Stimulated activated CD4-positive, alpha-beta T cell treated with anti-CD3 and anti-CD28 coated beads, Interleukin-15, amount 100 ng/mL, for 24 hours (primary cell): ENCODE measurements around the gene ADAMTS2.

Experiments
- DNase-seq: peaks from one replicate; pipeline ENCODE4 v3.0.0-alpha.2; 2020

ADAMTS2 gene

GRCh38 chr5:179343021-179343718 is 2.1 kb downstream of the ADAMTS2 start:
- no peak for DNase-seq

GRCh38 chr5:179342577-179342976 is 2.7 kb downstream of the ADAMTS2 start:
- DNase-seq: no peak

- DNase-seq: no peak
These were observed 4.8 kb downstream of the ADAMTS2 start for GRCh38 chr5:179340465-179340864.

GRCh38 chr5:179339996-179340395 is 5.3 kb downstream of the ADAMTS2 start:
- DNase-seq: no peak

DNA sequence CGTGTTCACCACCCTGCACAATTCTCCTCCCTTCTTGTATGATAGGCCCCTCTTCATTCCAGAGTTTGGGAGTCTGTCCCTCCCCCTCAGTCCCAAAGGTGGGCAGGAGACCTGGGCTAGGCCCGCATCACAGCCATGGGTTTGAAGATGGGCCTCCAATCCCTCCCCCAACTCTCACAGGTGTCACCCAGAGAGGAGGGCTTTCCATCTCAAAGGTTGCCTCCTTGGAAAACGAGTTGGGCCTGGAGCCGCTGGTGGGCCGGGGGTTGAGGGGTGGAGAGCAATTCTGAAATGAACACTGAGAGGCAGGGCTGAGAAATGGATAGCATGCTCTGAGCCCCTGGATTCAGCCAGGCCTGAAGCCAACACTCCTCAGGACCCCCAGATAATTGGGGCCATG is 6.2 kb downstream of the ADAMTS2 start:
- no peak for DNase-seq

DNA sequence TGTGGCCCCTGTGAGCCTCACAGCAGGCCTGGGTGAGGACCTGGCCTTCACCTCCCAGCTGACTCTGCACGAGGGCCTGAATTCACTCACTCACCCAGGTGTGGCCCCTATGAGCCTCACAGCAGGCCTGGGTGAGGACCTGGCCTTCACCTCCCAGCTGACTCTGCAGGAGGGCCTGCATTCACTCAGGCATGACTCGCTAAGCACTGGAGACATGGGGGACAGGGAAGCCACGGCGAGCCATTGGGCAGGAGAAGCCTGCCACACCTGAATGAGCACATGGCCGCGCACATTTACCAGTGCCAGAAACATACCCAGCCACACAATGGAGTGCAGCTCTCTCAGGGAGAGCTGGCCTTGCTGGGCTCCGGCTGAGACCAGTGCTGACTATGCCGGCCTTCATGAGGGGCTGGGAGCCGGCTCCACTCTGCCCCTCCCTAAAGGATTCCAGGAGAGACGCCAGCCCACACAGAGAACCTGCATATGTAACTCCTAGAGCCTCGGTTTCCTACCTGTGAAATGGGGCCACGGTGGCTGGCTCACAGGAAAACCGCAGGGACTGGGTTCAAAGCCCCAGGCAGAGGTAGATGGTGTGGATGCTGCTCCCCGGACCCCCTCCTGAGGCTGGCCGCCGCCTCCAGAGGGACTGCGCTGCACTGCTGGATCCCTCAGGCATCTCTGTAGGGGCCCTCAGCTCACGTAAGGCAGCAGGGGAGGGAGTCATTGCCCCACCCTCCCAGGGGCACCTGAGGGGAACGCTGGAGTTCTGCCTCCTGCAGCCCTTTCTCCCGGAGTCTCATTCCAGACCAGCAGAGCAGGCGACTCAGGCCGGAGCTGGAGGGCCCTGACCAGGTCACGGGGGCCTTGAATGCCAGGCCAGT is 7.2 kb downstream of the ADAMTS2 start:
- DNase-seq: no peak

DNA sequence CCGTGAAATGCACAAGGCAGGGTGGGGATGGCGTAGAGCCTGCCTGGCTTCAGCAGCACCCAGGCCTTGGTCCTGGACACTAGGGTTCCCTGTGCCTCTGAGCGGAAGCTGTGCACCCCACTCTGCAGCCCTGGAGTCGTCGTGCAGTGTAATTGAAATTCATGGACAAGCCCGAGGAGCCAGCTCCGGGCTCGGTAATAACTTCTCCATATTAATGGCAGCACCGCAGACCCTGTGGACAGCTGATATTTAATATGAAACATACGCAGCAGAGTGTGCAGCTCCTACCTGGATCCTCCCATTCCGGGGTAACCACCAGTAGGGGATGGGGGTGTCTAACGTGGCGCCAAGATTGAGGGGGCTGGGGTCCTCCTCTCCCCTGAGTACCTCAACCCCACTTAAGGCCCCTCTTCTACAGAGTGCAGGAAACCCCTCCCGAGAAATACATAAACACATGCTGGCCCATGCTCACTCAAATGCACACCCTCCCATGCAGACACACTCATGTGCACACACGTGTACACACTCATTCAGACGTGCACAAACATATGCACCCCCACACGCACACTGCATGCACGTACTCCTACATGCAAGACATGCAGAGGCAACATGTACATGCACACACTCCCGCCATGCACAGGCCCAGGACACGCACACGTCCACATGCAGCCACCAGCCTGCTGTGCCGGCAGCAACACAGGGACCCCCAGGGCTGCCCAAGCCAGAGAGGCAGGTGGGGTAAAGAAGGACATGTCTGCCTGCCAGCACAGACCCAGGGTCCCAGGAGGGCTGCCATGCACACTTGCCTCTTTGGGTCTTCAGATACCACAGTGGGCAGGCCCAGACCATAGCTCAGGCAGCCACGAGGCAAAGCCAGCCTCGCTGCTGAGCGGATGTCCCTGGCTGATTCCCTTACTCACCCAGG is 8.1 kb downstream of the ADAMTS2 start:
- no peak for DNase-seq

DNA sequence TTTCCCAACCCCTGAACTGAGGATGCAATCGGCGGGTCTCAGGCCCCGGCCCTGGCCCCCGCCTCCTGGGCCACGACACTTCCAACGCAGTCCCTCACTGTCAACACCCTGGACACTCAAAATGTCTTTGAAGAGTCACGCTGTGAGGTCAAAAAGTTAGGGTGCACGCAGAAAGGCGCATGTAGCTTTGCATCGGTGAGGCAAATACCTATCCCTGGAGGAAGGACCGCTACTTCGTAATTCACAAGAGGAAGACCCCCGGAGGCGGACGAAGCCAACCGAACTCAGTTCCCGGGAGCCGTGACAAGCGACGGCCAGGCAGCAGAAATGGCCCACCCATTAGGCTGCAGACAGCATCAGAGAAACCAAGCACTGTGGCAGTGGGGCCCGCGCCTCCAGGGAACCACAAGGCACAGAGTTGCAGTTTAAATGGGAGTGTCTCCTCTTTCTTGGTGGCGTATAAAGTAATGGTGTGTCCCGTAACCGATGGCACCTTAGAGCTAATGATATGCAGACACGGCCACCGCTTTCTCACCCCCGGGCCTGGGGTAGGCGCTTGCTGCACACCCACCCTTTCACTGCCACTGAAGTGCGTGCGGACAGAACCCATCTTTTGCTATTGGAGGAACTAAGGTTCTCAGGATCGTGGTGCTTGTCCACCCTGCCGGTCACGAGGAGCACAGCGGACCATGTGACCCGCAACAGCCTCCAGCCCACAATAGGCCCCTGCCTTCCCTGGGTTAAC is 9.0 kb downstream of the ADAMTS2 start:
- no peak for DNase-seq

DNA sequence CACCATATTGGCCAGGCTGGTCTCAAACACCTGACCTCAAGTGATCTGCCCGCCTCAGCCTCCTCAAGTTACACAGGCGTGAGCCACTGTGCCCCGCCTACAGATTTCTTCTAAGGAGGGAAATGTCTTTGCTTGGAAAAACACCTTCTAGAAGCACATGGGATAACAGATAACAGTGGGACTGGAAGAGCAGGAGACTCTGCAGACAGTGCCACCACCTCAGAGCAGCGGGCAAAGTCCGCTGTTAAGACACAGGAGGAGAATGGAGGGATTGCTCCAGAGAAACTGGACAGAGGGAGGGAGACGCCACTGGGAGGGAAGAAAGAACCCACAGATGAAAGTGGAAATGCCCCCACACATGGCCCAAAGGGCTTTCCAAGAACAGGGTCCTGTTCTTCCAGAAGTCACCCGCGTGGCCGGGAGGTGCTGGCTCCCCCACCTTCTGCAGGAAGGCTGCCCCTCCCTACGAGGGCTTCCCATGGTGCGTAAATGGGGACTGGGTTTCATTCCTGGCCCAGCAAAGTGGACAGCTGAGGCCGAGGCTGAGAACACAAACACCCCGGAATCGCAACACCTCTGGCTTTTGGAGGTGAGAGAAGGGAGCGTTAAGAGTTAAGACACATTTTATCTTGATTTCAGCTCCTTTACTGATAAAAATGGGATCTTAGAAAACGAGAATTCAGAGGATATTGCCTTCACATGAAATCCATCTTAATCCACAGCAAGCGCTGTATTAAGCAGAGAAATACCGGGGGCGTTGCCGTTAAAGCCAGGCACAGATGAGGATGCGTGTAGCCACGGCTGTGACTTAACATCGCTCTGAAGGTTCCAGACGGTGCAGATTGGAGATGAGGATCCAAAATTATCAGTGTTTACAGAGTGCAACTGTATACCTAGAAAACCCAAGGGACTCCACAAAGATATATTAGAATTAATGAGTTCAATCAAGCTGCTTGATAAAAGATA is 11.2 kb downstream of the ADAMTS2 start:
- no peak for DNase-seq

DNA sequence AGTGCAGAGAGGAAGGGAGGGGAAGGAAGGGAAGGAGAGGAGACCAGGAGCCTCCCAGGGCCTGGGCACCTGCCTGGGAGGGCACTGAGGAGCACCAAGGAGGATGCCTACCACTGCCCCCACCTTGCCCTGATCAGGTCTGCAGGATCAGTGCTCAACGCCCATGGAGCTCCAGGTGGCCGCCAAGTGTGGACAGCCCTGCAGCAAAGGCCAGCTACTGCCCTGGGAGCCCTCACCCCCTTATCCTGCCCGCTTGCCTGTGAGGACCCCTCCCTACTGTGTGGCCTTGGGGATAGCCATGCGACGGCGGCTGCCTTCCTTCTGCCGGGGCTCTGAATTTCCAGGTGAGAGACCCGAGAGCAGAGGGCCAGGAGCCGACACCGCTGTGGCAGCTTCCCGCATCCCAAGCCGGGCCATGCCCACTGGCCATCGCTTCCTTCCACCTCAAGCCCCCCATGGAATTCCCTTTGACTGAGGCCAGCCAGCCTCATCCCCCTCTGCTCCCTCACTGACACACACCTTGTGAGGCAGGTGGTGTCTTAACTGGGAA is 12.4 kb downstream of the ADAMTS2 start:
- no peak for DNase-seq

- DNase-seq: no peak
These were observed 13.5 kb downstream of the ADAMTS2 start for GRCh38 chr5:179331591-179332375.

DNA sequence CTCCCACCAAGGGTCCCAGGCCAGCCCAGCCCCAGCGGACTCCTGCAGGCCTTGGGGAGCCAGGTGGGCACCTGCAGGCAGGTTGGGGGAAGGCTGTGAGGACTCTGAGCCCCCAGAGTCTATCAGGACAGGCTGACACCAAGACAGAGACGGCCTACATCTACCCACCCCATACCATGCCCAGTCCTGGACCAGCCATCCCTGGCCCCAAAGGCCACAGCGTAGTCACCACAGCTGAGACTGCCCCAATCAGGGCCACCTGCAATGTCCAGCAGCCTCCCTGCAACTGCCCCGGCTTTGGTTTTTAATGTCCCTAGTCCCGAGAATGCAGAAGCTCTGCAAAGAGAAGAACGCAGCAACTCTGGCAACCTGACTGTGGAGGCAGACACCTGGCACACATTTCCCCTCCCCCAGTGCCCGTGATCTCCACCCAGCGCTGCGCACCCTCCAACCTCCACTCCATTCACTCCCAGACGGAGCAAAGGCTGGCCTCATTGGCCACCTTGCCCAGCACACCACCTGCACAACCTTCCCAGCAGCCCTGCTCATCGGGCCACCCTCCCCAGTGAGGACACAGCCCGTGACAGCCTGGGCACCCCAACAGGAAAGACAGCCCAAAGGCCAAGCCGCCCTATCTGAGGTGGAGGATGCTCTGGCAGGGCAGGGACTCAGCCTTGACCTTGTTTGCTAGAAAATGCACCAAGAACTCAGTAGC is 14.9 kb downstream of the ADAMTS2 start:
- DNase-seq: no peak

GRCh38 chr5:179328291-179328690 is 17.0 kb downstream of the ADAMTS2 start:
- DNase-seq: no peak

GRCh38 chr5:179327021-179327735 is 18.1 kb downstream of the ADAMTS2 start:
- DNase-seq: no peak

DNA sequence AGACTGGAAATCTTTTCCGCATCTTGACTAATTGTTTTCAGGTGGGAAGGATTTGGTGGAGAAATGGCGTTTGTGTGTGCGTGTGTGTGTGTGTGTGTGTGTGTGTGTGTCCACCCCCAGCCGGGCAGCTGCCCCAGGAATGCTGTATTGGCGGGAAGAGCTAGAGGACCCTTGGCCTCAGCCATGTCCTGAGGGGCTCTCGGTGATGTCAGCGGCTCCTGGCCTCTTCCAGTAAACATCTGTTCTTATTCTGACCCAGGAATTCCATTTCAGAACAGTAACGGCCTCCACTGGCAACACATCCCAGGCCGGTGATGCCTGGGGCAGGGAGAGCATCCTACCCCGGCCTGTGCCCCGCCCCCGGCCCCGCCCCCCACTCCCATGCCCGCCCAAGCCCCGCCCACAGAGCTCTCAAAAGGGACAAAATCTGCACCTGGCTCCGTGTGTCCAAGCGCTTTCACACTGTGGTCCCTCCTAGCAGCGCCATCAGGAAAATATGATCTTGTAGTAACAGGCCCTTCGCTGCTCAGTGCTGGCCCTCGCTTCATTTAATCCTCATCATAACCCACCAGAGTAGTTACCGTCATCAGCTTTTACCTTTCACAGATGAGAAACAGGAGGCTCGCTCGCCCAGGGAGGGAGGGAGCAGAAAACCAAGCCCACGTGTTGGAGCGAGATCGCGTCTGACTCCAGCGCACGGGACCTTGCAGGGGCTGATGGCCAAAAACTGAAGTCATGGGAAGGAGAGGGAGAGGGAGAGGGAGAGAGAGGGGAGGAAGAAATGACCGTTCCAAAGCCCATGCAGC is 18.9 kb downstream of the ADAMTS2 start:
- DNase-seq: no peak

- no peak for DNase-seq
These were observed 19.8 kb downstream of the ADAMTS2 start for GRCh38 chr5:179325296-179326031.

- no peak for DNase-seq
These were observed 20.4 kb downstream of the ADAMTS2 start for GRCh38 chr5:179324760-179325295.
